Neural cell (in vitro differentiated cells): ENCODE data around the gene STK32B.

Source experiments
- EP300 ChIP-seq: fragments of 450-650 bp; conservative IDR thresholded peaks from 2 replicates; pipeline ENCODE4 v1.6.1; 2014; ENCODE audit warnings: antibody characterized with exemption, mild to moderate bottlenecking, moderate library complexity; ENCODE audit not compliant: poor library complexity, severe bottlenecking
- REST ChIP-seq: IDR thresholded peaks from 2 replicates; pipeline ENCODE4 v1.6.1; 2012; ENCODE audit warnings: borderline replicate concordance
- TF ChIP-seq, protein P1 (sequence below): fragments of 450-650 bp; IDR thresholded peaks from 2 replicates; pipeline ENCODE4 v1.5.1; 2014; ENCODE audit warnings: antibody characterized with exemption, mild to moderate bottlenecking, moderate library complexity; ENCODE audit not compliant: poor library complexity, severe bottlenecking

DNA sequence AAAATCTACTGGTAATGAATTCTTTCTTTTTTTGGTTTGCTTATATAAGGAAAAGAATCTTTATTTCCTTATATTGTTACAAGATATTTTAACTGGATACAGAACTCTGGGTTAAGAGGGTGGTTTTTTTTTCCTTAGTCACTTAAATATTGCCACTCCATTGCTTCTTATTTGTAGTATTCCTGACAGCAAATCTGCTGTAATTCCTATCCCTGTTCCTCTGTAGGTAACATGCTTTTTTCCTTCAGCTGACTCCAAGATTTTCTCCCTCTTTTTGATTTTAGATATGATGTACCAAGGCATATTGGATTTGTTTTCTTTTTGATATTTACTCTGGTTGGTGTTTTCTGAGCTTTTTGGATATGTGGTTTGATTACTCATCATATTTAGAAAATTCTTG is 378.5 kb downstream of the STK32B start:
- TF ChIP-seq REST (no peak), EP300 (no peak)
- TF ChIP-seq, protein P1, sequence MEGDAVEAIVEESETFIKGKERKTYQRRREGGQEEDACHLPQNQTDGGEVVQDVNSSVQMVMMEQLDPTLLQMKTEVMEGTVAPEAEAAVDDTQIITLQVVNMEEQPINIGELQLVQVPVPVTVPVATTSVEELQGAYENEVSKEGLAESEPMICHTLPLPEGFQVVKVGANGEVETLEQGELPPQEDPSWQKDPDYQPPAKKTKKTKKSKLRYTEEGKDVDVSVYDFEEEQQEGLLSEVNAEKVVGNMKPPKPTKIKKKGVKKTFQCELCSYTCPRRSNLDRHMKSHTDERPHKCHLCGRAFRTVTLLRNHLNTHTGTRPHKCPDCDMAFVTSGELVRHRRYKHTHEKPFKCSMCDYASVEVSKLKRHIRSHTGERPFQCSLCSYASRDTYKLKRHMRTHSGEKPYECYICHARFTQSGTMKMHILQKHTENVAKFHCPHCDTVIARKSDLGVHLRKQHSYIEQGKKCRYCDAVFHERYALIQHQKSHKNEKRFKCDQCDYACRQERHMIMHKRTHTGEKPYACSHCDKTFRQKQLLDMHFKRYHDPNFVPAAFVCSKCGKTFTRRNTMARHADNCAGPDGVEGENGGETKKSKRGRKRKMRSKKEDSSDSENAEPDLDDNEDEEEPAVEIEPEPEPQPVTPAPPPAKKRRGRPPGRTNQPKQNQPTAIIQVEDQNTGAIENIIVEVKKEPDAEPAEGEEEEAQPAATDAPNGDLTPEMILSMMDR: no peak
